OCI-LY7 (cell line): Measurements from ENCODE around the gene NEIL3. TPM values are rescaled to one million over a fixed set of nuclear protein-coding genes. Genes with fewer than 3 reads are reported as not detected.

ENCODE experiments used
- BruUV-seq: library from RNA; stranded (reverse); fragments of 400-500 nt; replicated peaks from 2 replicates; lab custom pipeline; 2021; lab: Mats Ljungman, UMichigan
- CTCF ChIA-PET: fragments of 300-600 bp; sonication (Branson Sonifier 250); formaldehyde crosslinking; loops from one replicate; lab custom pipeline; 2022; ENCODE audit warnings: antibody characterized with exemption; ENCODE audit not compliant: unreplicated experiment; lab: Charles Lee
- POLR2A ChIA-PET: fragments of 300-600 bp; sonication (Branson Sonifier 250); formaldehyde crosslinking; loops from one replicate; lab custom pipeline; 2022; ENCODE audit warnings: antibody characterized with exemption; lab: Charles Lee
- DNase-seq: peaks from one replicate; pipeline ENCODE4 v3.0.0-alpha.2; 2015; ENCODE audit warnings: low spot score
- H2AFZ ChIP-seq: fragments of 200-600 bp; sonication (generic), shearing (Covaris generic); 2 replicates; pipeline ENCODE4 v1.6.1; 2014; ENCODE audit warnings: mild to moderate bottlenecking, antibody characterized with exemption, low read length, moderate library complexity
- H3K27ac ChIP-seq: fragments of 200-600 bp; sonication (generic); 2 replicates; pipeline ENCODE4 v1.5.1; 2014; ENCODE audit warnings: mixed run types, low read depth, mild to moderate bottlenecking, moderate library complexity, low read length, inconsistent platforms; ENCODE audit not compliant: poor library complexity, severe bottlenecking
- H3K36me3 ChIP-seq: fragments of 200-600 bp; sonication (generic); 2 replicates; pipeline ENCODE4 v1.6.1; 2014; ENCODE audit warnings: mild to moderate bottlenecking, antibody characterized with exemption, low read length, moderate library complexity, mixed read lengths; ENCODE audit not compliant: insufficient read depth
- H3K4me1 ChIP-seq: fragments of 200-600 bp; sonication (generic); 2 replicates; pipeline ENCODE4 v1.5.1; 2014; ENCODE audit warnings: mild to moderate bottlenecking, low read length; ENCODE audit not compliant: insufficient read depth, poor library complexity, severe bottlenecking
- H3K4me2 ChIP-seq: fragments of 200-600 bp; sonication (generic); 2 replicates; pipeline ENCODE4 v1.6.1; 2014; ENCODE audit warnings: mild to moderate bottlenecking, low read length
- H3K4me3 ChIP-seq: fragments of 200-600 bp; sonication (generic); 2 replicates; pipeline ENCODE4 v1.5.1; 2014; ENCODE audit warnings: mild to moderate bottlenecking, low read depth, low read length; ENCODE audit not compliant: poor library complexity, severe bottlenecking
- H3K79me2 ChIP-seq: fragments of 200-600 bp; sonication (generic); 2 replicates; pipeline ENCODE4 v1.6.1; 2016; ENCODE audit warnings: low read depth, mild to moderate bottlenecking, low read length, moderate library complexity, mixed read lengths; ENCODE audit not compliant: insufficient read depth
- H3K9me2 ChIP-seq: fragments of 200-600 bp; sonication (generic); 2 replicates; pipeline ENCODE4 v1.6.1; 2016; ENCODE audit warnings: mild to moderate bottlenecking, low read length, mixed read lengths; ENCODE audit not compliant: insufficient read depth
- H3K9me3 ChIP-seq: fragments of 200-600 bp; sonication (generic); 2 replicates; pipeline ENCODE4 v1.6.1; 2014; ENCODE audit warnings: mild to moderate bottlenecking, mixed run types, low read length, mixed read lengths
- H4K20me1 ChIP-seq: fragments of 200-600 bp; sonication (generic); 2 replicates; pipeline ENCODE4 v1.6.1; 2014; ENCODE audit warnings: mild to moderate bottlenecking, antibody characterized with exemption, low read length, moderate library complexity, mixed read lengths; ENCODE audit not compliant: insufficient read depth
- CTCF ChIP-seq: fragments of 200-600 bp; sonication (generic); conservative IDR thresholded peaks from 2 replicates; pipeline ENCODE4 v1.5.1; 2014; ENCODE audit warnings: mild to moderate bottlenecking, antibody characterized with exemption, low read length, moderate library complexity, mixed read lengths
- EZH2phosphoT487 ChIP-seq: fragments of 200-600 bp; sonication (generic); IDR thresholded peaks from 2 replicates; pipeline ENCODE4 v1.6.1; 2018; ENCODE audit warnings: low read depth, borderline replicate concordance, mild to moderate bottlenecking, mixed run types, antibody characterized with exemption, low read length, moderate library complexity, mixed read lengths
- intact Hi-C: fragments of 100-400 bp; cut with micrococcal nuclease; formaldehyde crosslinking; loops from one replicate; pipeline ENCODE4 v1.10.0; 2022; ENCODE audit not compliant: unreplicated experiment
- total RNA-seq, 2 experiments: library from RNA; depleted of rRNA in 1 of 2; stranded (reverse); fragments of >200 nt in 1 of 2; shearing (Covaris generic) in 1 of 2; gene quantifications; 2 replicates each; pipeline ENCODE4 v1.2.3, GENCODE V29; 2014 to 2022

Gene NEIL3
- total RNA-seq, 2 experiments from 2014 or later, result 19.1 to 22.9 TPM

- TF ChIP-seq CTCF (no peak), EZH2phosphoT487 (no peak)
- Histone ChIP-seq H3K4me3 (no peak overlapping the region), H2AFZ (no peak overlapping the region), H3K4me1 (no peaks in the 10 kb centered on the region), H3K4me2 (no peak overlapping the region), H3K79me2 (no peaks in the 10 kb centered on the region), H4K20me1 (no peaks in the 10 kb centered on the region; the same call in 1 of the 2 replicates), H3K27ac (no peak overlapping the region), H3K9me2 (no peaks in the 10 kb centered on the region), H3K9me3 (no peaks in the 10 kb centered on the region), H3K36me3 (no peaks in the 10 kb centered on the region)
- CTCF ChIA-PET, result no interaction called here
- no TSS peak for BruUV-seq
- no peak for DNase-seq
- POLR2A ChIA-PET, result no interaction called here
- intact Hi-C loops, result no loop called here
These were observed 61.8 kb downstream of the NEIL3 start for GRCh38 chr4:177371461-177371860.

- intact Hi-C loops, result no loop called here
- CTCF ChIA-PET, result no interaction called here
- no TSS peak for BruUV-seq
These were observed 65.3 kb downstream of the NEIL3 start for GRCh38 chr4:177374966-177375365.

More at GRCh38 chr4:177374966-177375365, 65.3 kb downstream of the NEIL3 start:
- no peak overlapping the region for H3K4me2 ChIP-seq
- no peak for DNase-seq
- H3K27ac ChIP-seq, result no peak overlapping the region
- H3K4me3 ChIP-seq, result no peak overlapping the region
- no peaks in the 10 kb centered on the region for H3K36me3 ChIP-seq
- H3K9me3 ChIP-seq, result no peaks in the 10 kb centered on the region
- no peak for TF ChIP-seq EZH2phosphoT487
- no peak for TF ChIP-seq CTCF
- no peaks in the 10 kb centered on the region for H3K9me2 ChIP-seq
- H4K20me1 ChIP-seq, result no peaks in the 10 kb centered on the region
- no peaks in the 10 kb centered on the region for H3K79me2 ChIP-seq
- no peaks in the 10 kb centered on the region for H3K4me1 ChIP-seq
- POLR2A ChIA-PET, result interaction anchor here (0.7 to 1.7 kb wide), 3 partner anchors 16 to 528 kb away, joined by 3 to 5 read pairs (median 4); no protein-coding TSS in a partner anchor
- H2AFZ ChIP-seq, result no peak overlapping the region
